ACC112 (cell line): ENCODE measurements around the gene MTHFSD.

Source experiments
- H2AFZ ChIP-seq: fragments of 200-600 bp; sonication (generic); one replicate; pipeline ENCODE4 v1.6.0; 2017; ENCODE audit warnings: antibody characterized with exemption, low read length; ENCODE audit not compliant: unreplicated experiment
- H3K27ac ChIP-seq: fragments of 200-600 bp; sonication (generic); 2 replicates; pipeline ENCODE4 v1.5.1; 2014; ENCODE audit warnings: low read depth, mild to moderate bottlenecking, antibody characterized with exemption, low read length, moderate library complexity
- H3K27me3 ChIP-seq: fragments of 200-600 bp; sonication (generic); 2 replicates; pipeline ENCODE4 v1.6.1; 2014; ENCODE audit warnings: mild to moderate bottlenecking, antibody characterized with exemption, low read length, moderate library complexity, mixed read lengths; ENCODE audit not compliant: insufficient read depth
- H3K36me3 ChIP-seq: fragments of 200-600 bp; sonication (generic); 2 replicates; pipeline ENCODE4 v1.6.1; 2016; ENCODE audit warnings: mild to moderate bottlenecking, antibody characterized with exemption, low read length, moderate library complexity, mixed read lengths; ENCODE audit not compliant: insufficient read depth
- H3K4me1 ChIP-seq: fragments of 200-600 bp; sonication (generic); one replicate; pipeline ENCODE4 v1.6.1; 2016; ENCODE audit warnings: low read length, mixed read lengths; ENCODE audit not compliant: insufficient read depth, unreplicated experiment, control insufficient read depth
- H3K4me3 ChIP-seq: fragments of 200-600 bp; sonication (generic); 2 replicates; pipeline ENCODE4 v1.5.1; 2014; ENCODE audit warnings: mild to moderate bottlenecking, low read depth, low read length
- H3K79me2 ChIP-seq: fragments of 200-600 bp; sonication (generic); one replicate; pipeline ENCODE4 v1.6.0; 2016; ENCODE audit warnings: low read length; ENCODE audit not compliant: control insufficient read depth, unreplicated experiment, insufficient read depth

The MTHFSD gene, protein sequence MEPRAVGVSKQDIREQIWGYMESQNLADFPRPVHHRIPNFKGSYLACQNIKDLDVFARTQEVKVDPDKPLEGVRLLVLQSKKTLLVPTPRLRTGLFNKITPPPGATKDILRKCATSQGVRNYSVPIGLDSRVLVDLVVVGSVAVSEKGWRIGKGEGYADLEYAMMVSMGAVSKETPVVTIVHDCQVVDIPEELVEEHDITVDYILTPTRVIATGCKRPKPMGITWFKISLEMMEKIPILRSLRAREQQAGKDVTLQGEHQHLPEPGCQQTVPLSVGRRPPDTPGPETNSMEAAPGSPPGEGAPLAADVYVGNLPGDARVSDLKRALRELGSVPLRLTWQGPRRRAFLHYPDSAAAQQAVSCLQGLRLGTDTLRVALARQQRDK

DNA sequence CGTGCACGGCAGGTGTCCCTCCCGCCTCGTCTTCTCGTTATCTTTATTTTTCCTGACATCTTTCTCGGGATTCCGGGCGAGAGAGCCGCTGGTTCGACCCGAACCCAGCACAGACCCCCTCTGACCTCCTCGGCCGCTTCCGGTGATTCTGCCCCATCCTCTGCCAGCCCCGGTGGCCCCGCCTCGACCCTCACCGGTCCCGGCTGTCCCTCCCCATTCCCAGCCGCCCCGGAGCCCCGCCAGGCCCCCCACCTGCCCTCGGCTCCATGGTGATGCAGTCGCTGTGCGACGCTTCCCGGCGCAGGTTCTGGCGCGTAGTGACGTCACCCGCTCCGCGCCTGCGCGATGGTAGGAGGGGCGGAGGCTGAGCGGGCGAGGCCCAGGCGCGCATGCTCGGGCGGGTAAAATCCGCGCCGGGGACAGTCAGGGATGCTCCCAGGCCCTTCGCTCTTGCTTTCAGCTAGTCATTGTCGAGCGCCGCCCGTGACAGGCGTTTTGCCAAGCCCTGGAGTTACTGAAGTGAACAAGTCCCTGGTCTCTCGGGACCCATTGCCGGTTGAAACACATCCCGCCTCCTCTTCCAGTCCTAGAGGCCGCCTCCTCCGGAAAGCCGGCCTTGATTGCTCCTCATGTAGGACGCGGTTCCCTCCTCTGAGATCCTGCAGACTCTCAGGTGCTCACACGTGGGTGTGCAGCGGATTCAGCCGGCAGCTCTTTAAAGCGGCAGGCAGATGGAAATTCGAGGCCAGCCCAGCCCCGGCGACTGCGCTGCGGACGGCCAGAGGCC lies at the start of gene MTHFSD:
MTHFSD (minus strand) TSS at position 319 of the 787 bp plus-strand sequence; CDS start at position 268, 51 bp downstream.
- Histone ChIP-seq H3K79me2 (peaks cover 11% of the 10 kb centered on the region), H3K27ac (peak within 1 kb of the TSS; percentile 54; the same call in 1 of the 2 replicates), H3K4me3 (peak within 1 kb of the TSS; percentile 82), H2AFZ (peak within 1 kb of the TSS; percentile 90), H3K27me3 (no peaks in the 10 kb centered on the region), H3K4me1 (peaks cover 13% of the 10 kb centered on the region), H3K36me3 (peaks cover 15% of the 10 kb centered on the region; the same call in 1 of the 2 replicates)

DNA sequence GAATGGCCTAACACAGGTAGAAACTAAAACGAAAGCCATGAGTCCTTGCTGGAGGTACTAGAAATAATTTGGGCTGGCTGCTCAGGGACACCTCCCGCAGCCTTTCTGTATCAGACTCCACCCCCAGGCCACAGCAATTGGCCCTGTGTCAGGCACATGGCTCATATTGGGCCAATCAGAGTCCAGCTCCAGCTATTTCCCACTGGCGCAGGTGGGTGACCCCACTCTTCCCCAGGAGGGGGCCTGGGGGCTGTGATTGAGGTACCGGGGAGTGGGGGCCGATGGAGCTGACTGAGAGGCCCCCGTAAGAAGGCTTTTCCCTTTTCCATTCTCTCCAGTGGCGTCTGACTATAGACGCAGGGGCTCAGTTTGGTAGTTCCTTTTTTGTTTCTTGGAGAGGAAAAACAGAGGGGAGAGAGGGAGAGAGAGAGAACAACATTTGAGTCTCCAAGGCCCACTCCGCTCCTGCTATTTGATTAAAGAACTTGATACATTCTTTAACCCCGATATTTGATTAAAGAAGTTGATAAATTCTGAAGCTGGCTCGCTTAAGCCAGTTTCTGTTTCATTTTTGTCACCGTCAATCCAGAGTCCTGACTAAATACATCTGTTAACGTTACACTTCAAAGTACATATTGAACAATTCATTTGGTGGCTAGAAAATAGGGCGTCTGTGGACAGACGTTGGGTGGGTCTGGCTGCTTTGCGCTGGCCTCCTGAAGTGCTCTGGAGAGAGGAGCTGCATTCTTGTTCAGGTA lies 49.6 kb upstream of the MTHFSD start:
- peaks cover 13% of the 10 kb centered on the region for H3K4me1 ChIP-seq
- no peaks in the 10 kb centered on the region for H3K36me3 ChIP-seq
- H3K4me3 ChIP-seq: peak overlapping the region; percentile 61
- H2AFZ ChIP-seq: peak overlapping the region; percentile 84
- no peaks in the 10 kb centered on the region for H3K79me2 ChIP-seq
- no peak overlapping the region for H3K27ac ChIP-seq
- H3K27me3 ChIP-seq: no peaks in the 10 kb centered on the region

DNA sequence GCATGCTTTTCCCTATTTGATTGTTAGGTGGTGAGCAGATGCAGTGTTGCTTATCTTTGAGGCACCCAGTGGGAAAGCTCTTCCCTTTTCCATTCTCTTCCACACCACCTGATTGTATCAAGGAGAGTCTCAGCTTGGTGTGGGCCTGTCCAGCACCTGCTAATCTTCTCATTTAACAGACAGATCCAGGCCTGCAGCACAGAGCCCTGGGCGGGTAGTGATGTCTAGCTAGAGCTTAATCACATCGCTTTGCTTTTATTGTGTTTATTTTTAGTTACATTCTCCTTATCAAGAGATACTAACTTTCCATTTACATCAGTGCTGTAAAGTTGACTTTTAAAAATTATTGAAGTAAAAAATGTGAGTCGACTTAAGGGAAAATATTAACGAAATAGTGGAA lies 47.5 kb upstream of the MTHFSD start:
- no peaks in the 10 kb centered on the region for H3K79me2 ChIP-seq
- H3K4me3 ChIP-seq: no peak overlapping the region
- H3K27me3 ChIP-seq: no peaks in the 10 kb centered on the region
- no peak overlapping the region for H3K27ac ChIP-seq
- H2AFZ ChIP-seq: no peak overlapping the region
- no peaks in the 10 kb centered on the region for H3K36me3 ChIP-seq
- no peaks in the 10 kb centered on the region for H3K4me1 ChIP-seq

DNA sequence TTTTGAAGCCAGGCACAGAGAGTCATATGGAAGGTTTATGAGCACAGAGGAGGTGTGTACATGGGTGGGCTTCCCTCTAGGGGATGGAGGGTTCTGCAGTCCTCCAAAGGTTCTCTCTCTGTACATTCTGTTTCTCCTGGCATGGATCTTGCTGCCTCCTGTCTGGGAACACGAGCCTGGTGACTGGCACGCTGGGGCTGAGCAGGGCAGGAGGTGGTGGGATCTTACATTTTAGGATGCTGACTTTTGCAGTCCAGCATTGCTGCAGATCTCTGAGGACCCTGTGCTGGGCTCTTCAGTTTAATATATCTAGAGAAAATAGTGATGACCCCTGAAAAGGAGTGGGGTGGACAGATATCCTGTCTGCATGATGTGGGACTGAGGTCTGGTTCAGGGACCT lies 46.3 kb upstream of the MTHFSD start:
- Histone ChIP-seq H3K27ac (no peak overlapping the region), H3K4me3 (no peak overlapping the region), H3K4me1 (no peaks in the 10 kb centered on the region), H2AFZ (no peak overlapping the region), H3K27me3 (no peaks in the 10 kb centered on the region), H3K36me3 (no peaks in the 10 kb centered on the region), H3K79me2 (no peaks in the 10 kb centered on the region)

DNA sequence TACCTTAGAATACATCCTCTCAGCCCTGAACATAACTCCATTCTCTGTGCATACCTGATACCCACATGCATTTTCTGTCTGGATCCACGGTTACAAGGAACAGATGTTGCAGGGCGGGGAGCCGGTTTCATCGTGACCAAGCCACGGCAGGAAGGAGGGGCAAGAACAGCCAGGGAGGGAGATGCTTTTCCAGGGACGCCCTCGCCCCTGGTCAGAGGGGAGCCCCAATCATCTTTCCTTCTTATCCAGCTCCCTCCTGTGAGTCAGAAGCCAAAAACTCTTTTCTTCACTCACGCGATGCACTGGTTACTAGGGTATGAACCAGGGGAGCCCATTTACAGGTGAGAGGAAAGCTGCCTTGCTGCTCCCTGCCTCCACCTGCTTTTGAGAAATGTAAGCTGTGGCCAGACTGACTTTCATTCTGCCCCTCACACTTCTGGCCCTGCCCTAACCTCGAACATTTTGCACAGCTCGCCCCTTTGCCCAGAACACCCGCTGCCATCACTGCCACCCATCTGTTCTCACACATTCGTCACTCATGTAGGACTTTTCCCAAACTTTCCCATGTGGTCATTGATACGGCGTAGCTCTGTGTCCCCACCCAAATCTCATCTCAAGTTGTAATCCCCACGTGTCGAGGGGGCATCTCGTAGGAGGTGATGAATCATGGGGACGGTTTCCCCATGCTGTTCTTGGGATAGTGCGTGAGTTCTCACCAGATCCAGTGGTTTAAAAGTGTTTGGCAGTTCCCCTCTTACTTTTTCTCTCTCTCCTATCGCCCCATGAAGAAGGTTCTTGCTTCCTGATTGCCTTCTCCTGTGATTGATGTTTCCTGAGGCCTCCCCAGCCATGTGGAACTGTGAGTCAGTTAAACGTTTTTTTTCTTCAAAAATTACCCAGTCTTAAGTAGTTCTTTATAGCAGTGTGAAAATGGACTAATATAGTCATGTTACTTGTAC lies 43.9 kb upstream of the MTHFSD start:
- no peaks in the 10 kb centered on the region for H3K36me3 ChIP-seq
- H3K4me3 ChIP-seq: no peak overlapping the region
- H3K27ac ChIP-seq: no peak overlapping the region
- no peaks in the 10 kb centered on the region for H3K4me1 ChIP-seq
- no peak overlapping the region for H2AFZ ChIP-seq
- no peaks in the 10 kb centered on the region for H3K79me2 ChIP-seq
- H3K27me3 ChIP-seq: no peaks in the 10 kb centered on the region

DNA sequence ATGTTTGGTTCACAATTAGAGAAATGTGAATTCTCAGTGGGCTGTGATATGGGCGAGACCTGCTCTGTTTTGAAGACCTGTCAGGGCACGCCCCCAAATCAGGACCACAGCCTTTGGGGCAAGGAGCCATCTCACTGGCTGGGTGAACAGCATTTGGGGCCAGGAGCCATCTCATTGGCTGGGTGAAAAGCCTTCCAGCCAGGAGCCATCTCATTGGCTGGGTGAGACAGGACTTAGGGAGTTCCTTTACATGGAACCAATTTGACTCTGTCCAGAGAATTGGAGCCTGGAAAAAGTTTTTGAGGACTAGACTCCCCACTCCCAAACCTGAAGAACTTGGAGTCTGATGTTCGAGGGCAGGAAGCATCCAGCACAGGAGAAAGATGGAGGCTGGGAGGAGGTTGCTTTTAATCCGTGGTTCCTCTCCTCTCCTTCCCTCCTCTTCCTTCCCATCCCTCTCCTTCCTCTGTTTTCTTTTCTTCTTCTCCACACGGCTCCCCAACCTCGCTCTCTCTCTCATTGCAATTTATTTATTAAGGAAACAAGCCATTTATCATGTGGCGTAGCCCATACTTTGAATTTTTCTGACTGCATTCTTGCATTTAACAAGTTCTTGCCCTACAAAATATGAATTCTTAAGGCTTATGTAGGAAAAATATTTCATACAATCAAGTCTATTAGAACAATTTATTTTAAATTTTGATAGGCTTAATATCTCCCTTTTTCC lies 43.0 kb upstream of the MTHFSD start:
- H3K4me1 ChIP-seq: no peaks in the 10 kb centered on the region
- no peak overlapping the region for H3K27ac ChIP-seq
- no peak overlapping the region for H2AFZ ChIP-seq
- no peaks in the 10 kb centered on the region for H3K27me3 ChIP-seq
- no peak overlapping the region for H3K4me3 ChIP-seq
- no peaks in the 10 kb centered on the region for H3K36me3 ChIP-seq
- H3K79me2 ChIP-seq: no peaks in the 10 kb centered on the region

DNA sequence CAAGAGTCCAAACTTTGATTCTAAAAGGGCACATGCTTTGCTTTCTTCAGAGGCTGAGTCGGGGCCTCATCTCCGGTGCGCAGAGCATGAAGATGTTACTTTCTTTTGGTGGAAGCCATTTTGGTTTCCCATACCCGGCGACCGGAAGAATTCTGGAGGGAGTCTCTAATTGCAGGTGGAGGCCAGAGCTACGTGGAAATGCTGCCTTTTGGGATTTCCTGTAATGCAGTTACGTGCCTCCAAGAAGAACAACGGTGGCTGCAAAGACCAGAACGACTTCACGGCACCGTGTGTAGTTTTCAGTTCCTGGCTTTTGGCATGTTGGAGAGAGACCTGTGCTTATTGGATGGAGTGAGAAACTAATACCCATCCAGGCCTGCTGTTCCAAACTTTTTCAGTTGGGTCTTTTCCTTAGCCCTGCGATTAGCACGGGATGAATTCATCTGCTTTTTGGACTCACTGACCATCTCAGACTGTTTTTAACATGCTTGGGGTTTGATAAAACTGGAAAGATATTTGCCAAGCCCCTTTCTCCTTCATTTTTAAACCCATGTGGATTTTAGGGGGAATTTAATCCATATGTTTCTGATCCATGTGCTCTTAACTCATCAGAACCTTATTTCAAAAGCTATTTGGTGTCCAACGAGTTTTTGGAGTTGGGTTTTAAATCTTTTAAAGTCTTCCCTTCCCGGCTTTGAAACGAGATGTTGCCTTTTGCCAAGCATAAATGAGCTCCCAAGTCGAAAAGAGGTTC lies 42.3 kb upstream of the MTHFSD start:
- Histone ChIP-seq H2AFZ (no peak overlapping the region), H3K4me3 (no peak overlapping the region), H3K4me1 (no peaks in the 10 kb centered on the region), H3K79me2 (no peaks in the 10 kb centered on the region), H3K27ac (no peak overlapping the region), H3K27me3 (no peaks in the 10 kb centered on the region), H3K36me3 (no peaks in the 10 kb centered on the region)

DNA sequence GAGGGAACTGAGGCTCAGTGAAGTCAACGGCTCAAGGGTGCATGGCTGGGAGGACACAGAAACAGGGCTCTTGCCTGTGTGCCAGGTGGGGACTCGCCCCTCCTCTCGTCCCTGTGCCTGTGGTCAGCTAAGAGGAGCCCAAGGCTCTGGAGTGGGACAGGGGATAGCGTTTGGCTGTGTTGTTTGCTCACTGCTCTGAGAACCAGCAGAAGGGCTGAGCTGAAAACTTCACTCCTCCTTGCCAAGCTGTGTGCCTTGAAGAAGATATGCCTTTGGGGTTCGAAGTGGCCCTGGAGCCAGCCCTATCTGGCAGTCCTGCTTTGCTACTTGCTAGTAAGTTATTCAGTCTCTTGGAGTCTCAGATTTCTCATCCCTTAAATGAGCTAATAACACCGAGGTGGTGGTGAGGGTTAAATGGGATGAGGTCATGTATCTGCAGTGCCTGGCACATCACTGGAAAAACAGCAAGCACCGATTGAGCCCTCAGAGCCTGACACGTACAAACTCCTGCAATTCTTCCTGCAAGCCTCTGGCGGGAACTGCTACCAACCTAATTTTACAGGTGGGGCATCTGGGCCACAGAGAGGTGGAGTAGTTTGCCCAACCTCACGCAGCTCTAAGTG lies 41.1 kb upstream of the MTHFSD start:
- Histone ChIP-seq H3K27me3 (no peaks in the 10 kb centered on the region), H3K4me3 (no peak overlapping the region), H3K4me1 (peaks cover 3% of the 10 kb centered on the region), H3K79me2 (no peaks in the 10 kb centered on the region), H2AFZ (no peak overlapping the region), H3K36me3 (no peaks in the 10 kb centered on the region), H3K27ac (no peak overlapping the region)

DNA sequence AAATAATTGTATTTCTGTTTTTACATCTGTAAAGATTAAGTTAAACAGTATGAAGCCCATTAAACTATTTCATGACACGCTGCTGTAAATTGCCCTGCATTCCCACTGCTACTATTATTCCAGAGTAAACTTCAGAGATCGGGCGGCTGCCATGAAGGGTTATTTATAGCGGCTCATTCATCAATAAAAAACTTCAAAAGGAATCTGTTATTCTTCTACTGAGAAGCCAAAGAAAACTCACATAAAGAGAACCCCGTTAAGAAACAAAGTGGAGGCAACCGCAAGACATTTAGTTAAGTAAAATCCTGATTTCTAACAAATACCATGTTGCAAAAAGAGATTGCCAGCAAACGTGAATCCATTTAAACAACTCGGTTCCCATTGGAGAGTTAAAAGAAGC lies 39.7 kb upstream of the MTHFSD start:
- Histone ChIP-seq H3K36me3 (no peaks in the 10 kb centered on the region), H3K27ac (no peak overlapping the region), H3K27me3 (no peaks in the 10 kb centered on the region), H2AFZ (no peak overlapping the region), H3K4me1 (peaks cover 17% of the 10 kb centered on the region), H3K79me2 (no peaks in the 10 kb centered on the region), H3K4me3 (no peak overlapping the region)
